ENCODE measurements around the gene DISC1. TPM values are rescaled to one million over a fixed set of nuclear protein-coding genes. Genes with fewer than 3 reads are reported as not detected.

Gene DISC1
- total and polyA plus RNA-seq, 2 of the 13 experiments (the other 11 are each of a cell fraction or from before 2014, with no cell fraction given), result 4.2 to 4.6 TPM

- no peaks in the 10 kb centered on the region for H3K36me3 ChIP-seq (replicated peaks in 1 of 2; ENCODE audit: control insufficient read depth in 1 of 2, insufficient read depth in 2 of 2, low read length in 2 of 2)
- no TSS peak for BruUV-seq (replicated peaks)
- no peaks in the 10 kb centered on the region for H3K79me2 ChIP-seq (ENCODE audit: insufficient read depth, low read length)
- H3K4me3 ChIP-seq (replicated peaks in 1 of 3; ENCODE audit: insufficient read depth in 1 of 3, low read depth in 2 of 3, low read length in 3 of 3), result no peak overlapping the region
- no peaks in the 10 kb centered on the region for H3K9me3 ChIP-seq (ENCODE audit: low read length)
- no peak overlapping the region for H3K27ac ChIP-seq (ENCODE audit: extremely low read length, insufficient read depth, low read length)
- intact Hi-C loops (cut with micrococcal nuclease; ENCODE audit: unreplicated experiment), result no loop called here
- H4K20me1 ChIP-seq (ENCODE audit: insufficient read depth, low read length), result no peaks in the 10 kb centered on the region
- no peak overlapping the region for H2AFZ ChIP-seq (ENCODE audit: low read length)
- no peaks in the 10 kb centered on the region; a peak in 1 of 5 replicates for H3K27me3 ChIP-seq (ENCODE audit: control insufficient read depth in 1 of 2, insufficient read depth in 2 of 2, low read length in 2 of 2)
- H3K4me1 ChIP-seq (ENCODE audit: insufficient read depth, low read length), result peaks cover 16% of the 10 kb centered on the region
- TF ChIP-seq PREB (CRISPR knock-in tag; IDR thresholded peaks at IDR 0.05), result no peak
- TF ChIP-seq FLYWCH1 (CRISPR knock-in tag; IDR thresholded peaks at IDR 0.05), result no peak
- TF ChIP-seq NFRKB (IDR thresholded peaks at IDR 0.05), result no peak
- no peak for TF ChIP-seq MLLT10 (CRISPR knock-in tag; IDR thresholded peaks at IDR 0.05)
- TF ChIP-seq FOXM1 (CRISPR knock-in tag; IDR thresholded peaks at IDR 0.05), result no peak
- TF ChIP-seq ZNF224 (CRISPR knock-in tag; IDR thresholded peaks at IDR 0.05), result no peak
- TF ChIP-seq ZNF607 (CRISPR knock-in tag; IDR thresholded peaks at IDR 0.05; ENCODE audit: borderline replicate concordance), result no peak
- no peak for TF ChIP-seq YY1 (IDR thresholded peaks at IDR 0.05; ENCODE audit: insufficient read depth, insufficient replicate concordance, low read depth, low read length)
- no peak for TF ChIP-seq SPEN (CRISPR knock-in tag; IDR thresholded peaks at IDR 0.05; ENCODE audit: low read depth)
- no peak for TF ChIP-seq ZNF501 (CRISPR knock-in tag; IDR thresholded peaks at IDR 0.05)
- no peak for TF ChIP-seq MYNN (CRISPR knock-in tag; IDR thresholded peaks at IDR 0.05; ENCODE audit: low read depth)
- TF ChIP-seq ZNF549 (CRISPR knock-in tag; IDR thresholded peaks at IDR 0.05), result no peak
- TF ChIP-seq ZNF24 (IDR thresholded peaks at IDR 0.05), result no peak
- no peak for TF ChIP-seq PLRG1 (conservative IDR thresholded peaks at IDR 0.05)
- no peak for TF ChIP-seq FOXK1 (CRISPR knock-in tag; IDR thresholded peaks at IDR 0.05; ENCODE audit: borderline replicate concordance, low read depth)
- no peak for TF ChIP-seq ZSCAN30 (CRISPR knock-in tag; IDR thresholded peaks at IDR 0.05)
- no peak for TF ChIP-seq ZNF570 (CRISPR knock-in tag; IDR thresholded peaks at IDR 0.05; ENCODE audit: borderline replicate concordance)
- TF ChIP-seq SYNCRIP (IDR thresholded peaks at IDR 0.05; ENCODE audit: insufficient read depth, low read depth, low read length), result no peak
- no peak for TF ChIP-seq MAFK (conservative IDR thresholded peaks at IDR 0.05 in 1 of 2, IDR thresholded peaks at IDR 0.05 in 1 of 2; ENCODE audit: low read length in 2 of 2)
- no peak for TF ChIP-seq ZFP62 (CRISPR knock-in tag; IDR thresholded peaks at IDR 0.05)
- DNase-seq (ENCODE audit: low spot score), result no peak
- in situ Hi-C loops (cut with HindIII; ENCODE audit: extremely low pct_ligation_motif_present, low pct_unique_long_range_greater_than_20kb), result no loop called here
- 76% methylated on average over 4 of the region's 4 CpGs for WGBS (ENCODE audit: low lambda C conversion rate)
- ChIA-PET CTCF (ENCODE audit: low intra/inter-chr PET ratio, low total read pairs) (no interaction called here), POLR2A (no interaction called here)
- no peak overlapping the region for H3K9ac ChIP-seq (ENCODE audit: insufficient read depth, low read depth, low read length)
- no peak for FAIRE-seq
- no peak overlapping the region for H3K4me2 ChIP-seq (ENCODE audit: low read depth, low read length)
- ATAC-seq, result no peak
Measured at GRCh38 chr1:231594749-231595148, 31.8 kb upstream of the DISC1 start.
